Measurements from ENCODE around the gene PDF. TPM values are rescaled to one million over a fixed set of nuclear protein-coding genes. Genes with fewer than 3 reads are reported as not detected.

PDF gene
- total RNA-seq, 1 donor: 11.2 TPM

DNA sequence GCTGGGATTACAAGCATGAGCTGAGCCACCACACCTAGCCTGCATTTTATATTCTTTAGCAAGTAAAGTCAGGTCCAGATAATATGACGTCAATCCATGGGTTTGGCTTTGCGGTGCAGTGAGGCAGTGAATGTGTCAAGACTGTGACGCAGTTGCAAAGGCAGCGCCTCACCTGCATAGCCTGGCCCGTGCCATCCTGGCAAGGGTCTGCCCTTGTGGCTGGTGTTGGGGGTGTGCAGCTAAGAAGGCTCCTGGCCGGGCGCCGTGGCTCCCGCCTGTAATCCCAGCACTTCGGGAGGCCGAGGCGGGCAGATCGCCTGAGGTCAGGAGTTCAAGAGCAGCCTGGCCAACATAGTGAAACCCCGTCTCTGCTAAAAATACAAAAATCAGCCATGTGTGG, 7.0 kb downstream of the PDF start:
- TF ChIP-seq, protein P1, sequence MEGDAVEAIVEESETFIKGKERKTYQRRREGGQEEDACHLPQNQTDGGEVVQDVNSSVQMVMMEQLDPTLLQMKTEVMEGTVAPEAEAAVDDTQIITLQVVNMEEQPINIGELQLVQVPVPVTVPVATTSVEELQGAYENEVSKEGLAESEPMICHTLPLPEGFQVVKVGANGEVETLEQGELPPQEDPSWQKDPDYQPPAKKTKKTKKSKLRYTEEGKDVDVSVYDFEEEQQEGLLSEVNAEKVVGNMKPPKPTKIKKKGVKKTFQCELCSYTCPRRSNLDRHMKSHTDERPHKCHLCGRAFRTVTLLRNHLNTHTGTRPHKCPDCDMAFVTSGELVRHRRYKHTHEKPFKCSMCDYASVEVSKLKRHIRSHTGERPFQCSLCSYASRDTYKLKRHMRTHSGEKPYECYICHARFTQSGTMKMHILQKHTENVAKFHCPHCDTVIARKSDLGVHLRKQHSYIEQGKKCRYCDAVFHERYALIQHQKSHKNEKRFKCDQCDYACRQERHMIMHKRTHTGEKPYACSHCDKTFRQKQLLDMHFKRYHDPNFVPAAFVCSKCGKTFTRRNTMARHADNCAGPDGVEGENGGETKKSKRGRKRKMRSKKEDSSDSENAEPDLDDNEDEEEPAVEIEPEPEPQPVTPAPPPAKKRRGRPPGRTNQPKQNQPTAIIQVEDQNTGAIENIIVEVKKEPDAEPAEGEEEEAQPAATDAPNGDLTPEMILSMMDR (IDR thresholded peaks at IDR 0.05; ENCODE audit: extremely low read depth, low read depth, low read length): no peak
- Histone ChIP-seq H4K20me1 (ENCODE audit: insufficient read depth, low read length) (peaks cover 33% of the 10 kb centered on the region), H3K9me3 (ENCODE audit: low read depth, low read length) (no peaks in the 10 kb centered on the region), H2AFZ (ENCODE audit: low read length) (no peak overlapping the region), H3K36me3 (ENCODE audit: insufficient read depth, low read length) (peaks cover 92% of the 10 kb centered on the region), H3K27me3 (ENCODE audit: insufficient read depth, low read length) (no peaks in the 10 kb centered on the region), H3K27ac (ENCODE audit: low read depth, low read length) (no peak overlapping the region), H3K4me2 (ENCODE audit: insufficient read depth, low read length) (no peak overlapping the region), H3K79me2 (ENCODE audit: insufficient read depth, low read length) (peaks cover 90% of the 10 kb centered on the region), H3K4me3 (ENCODE audit: insufficient read depth, low read length) (no peak overlapping the region), H3K4me1 (ENCODE audit: insufficient read depth, low read length) (peaks cover 15% of the 10 kb centered on the region)
- DNase-seq (ENCODE audit: insufficient read length, low spot score, missing footprints): no peak

DNA sequence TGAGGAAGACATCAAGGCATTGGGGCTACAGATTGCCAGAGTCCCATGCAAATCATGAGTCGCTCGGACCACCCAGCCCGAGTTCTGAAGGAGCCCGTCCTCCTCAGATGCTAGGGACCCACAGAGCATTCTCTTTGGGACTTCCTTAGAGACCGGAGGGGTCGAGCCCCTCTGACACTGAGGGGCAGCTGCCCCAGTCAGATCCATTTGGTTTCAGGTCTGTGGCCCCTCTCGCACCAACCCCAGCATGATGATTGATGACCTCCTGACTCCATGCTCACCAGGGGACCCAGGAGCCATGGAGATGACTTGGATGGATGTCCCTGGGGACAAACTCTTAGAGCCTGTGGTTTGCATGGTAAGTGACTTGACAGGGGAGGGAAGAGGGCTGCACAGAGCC, 8.0 kb downstream of the PDF start:
- DNase-seq (ENCODE audit: insufficient read length, low spot score, missing footprints): no peak
- Histone ChIP-seq H3K27me3 (ENCODE audit: insufficient read depth, low read length) (no peaks in the 10 kb centered on the region), H4K20me1 (ENCODE audit: insufficient read depth, low read length) (peaks cover 30% of the 10 kb centered on the region), H3K27ac (ENCODE audit: low read depth, low read length) (no peak overlapping the region), H3K9me3 (ENCODE audit: low read depth, low read length) (no peaks in the 10 kb centered on the region), H3K36me3 (ENCODE audit: insufficient read depth, low read length) (peaks cover 91% of the 10 kb centered on the region), H3K79me2 (ENCODE audit: insufficient read depth, low read length) (peaks cover 80% of the 10 kb centered on the region), H2AFZ (ENCODE audit: low read length) (no peak overlapping the region), H3K4me2 (ENCODE audit: insufficient read depth, low read length) (no peak overlapping the region), H3K4me3 (ENCODE audit: insufficient read depth, low read length) (no peak overlapping the region), H3K4me1 (ENCODE audit: insufficient read depth, low read length) (peaks cover 8% of the 10 kb centered on the region)
- TF ChIP-seq, protein P1 (IDR thresholded peaks at IDR 0.05; ENCODE audit: extremely low read depth, low read depth, low read length): no peak

DNA sequence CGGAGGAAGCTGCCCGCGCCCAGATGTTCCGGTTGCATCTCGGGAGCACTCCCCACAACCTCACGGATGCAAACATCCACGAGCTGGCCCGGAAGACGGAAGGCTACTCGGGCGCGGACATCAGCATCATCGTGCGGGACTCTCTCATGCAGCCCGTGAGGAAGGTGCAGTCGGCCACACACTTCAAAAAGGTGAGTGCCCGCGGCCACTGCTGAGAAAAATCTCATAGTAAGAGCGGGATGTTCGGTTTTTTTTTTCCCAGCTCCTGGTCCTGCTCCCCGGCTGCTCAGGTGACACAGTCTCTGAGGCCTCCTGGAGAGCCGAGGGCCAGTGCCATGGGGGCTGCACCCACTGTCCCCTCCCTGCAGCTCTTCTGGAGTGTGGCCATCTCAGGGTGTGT, 9.3 kb downstream of the PDF start:
- Histone ChIP-seq H3K4me1 (ENCODE audit: insufficient read depth, low read length) (no peaks in the 10 kb centered on the region), H3K79me2 (ENCODE audit: insufficient read depth, low read length) (peaks cover 80% of the 10 kb centered on the region), H4K20me1 (ENCODE audit: insufficient read depth, low read length) (peaks cover 29% of the 10 kb centered on the region), H3K9me3 (ENCODE audit: low read depth, low read length) (no peaks in the 10 kb centered on the region), H2AFZ (ENCODE audit: low read length) (no peak overlapping the region), H3K36me3 (ENCODE audit: insufficient read depth, low read length) (peaks cover 92% of the 10 kb centered on the region), H3K4me3 (ENCODE audit: insufficient read depth, low read length) (no peak overlapping the region), H3K27me3 (ENCODE audit: insufficient read depth, low read length) (no peaks in the 10 kb centered on the region), H3K4me2 (ENCODE audit: insufficient read depth, low read length) (no peak overlapping the region), H3K27ac (ENCODE audit: low read depth, low read length) (no peak overlapping the region)
- TF ChIP-seq, protein P1 (IDR thresholded peaks at IDR 0.05; ENCODE audit: extremely low read depth, low read depth, low read length): no peak
- no peak for DNase-seq (ENCODE audit: insufficient read length, low spot score, missing footprints)

DNA sequence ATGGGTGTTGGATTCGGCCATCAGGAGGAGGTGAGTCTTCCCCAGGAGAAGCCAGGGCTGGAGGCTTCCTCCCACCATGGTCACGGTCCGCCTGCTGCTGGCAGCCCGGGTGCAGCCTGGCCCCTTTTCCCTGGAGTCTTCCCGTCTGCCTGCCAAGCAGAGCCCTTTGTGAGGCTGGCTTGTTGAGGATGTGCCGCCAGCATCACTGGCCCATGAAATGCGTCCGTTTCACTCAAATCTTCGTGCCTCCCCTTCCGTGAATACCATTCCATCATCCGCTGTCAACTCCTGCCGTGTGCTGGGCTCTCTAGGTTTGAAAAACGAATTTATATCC, 9.7 kb downstream of the PDF start:
- no peaks in the 10 kb centered on the region for H3K9me3 ChIP-seq (ENCODE audit: low read depth, low read length)
- peaks cover 93% of the 10 kb centered on the region for H3K36me3 ChIP-seq (ENCODE audit: insufficient read depth, low read length)
- no peak overlapping the region for H3K4me2 ChIP-seq (ENCODE audit: insufficient read depth, low read length)
- H3K4me3 ChIP-seq (ENCODE audit: insufficient read depth, low read length): no peak overlapping the region
- no peaks in the 10 kb centered on the region for H3K4me1 ChIP-seq (ENCODE audit: insufficient read depth, low read length)
- TF ChIP-seq, protein P1 (IDR thresholded peaks at IDR 0.05; ENCODE audit: extremely low read depth, low read depth, low read length): no peak
- H4K20me1 ChIP-seq (ENCODE audit: insufficient read depth, low read length): peaks cover 26% of the 10 kb centered on the region
- no peak overlapping the region for H3K27ac ChIP-seq (ENCODE audit: low read depth, low read length)
- peaks cover 80% of the 10 kb centered on the region for H3K79me2 ChIP-seq (ENCODE audit: insufficient read depth, low read length)
- H2AFZ ChIP-seq (ENCODE audit: low read length): no peak overlapping the region
- no peaks in the 10 kb centered on the region for H3K27me3 ChIP-seq (ENCODE audit: insufficient read depth, low read length)
- DNase-seq (ENCODE audit: insufficient read length, low spot score, missing footprints): no peak
